Stimulated activated CD8-positive, alpha-beta memory T cell treated with anti-CD3 and anti-CD28 coated beads, Interleukin-15, amount 100 ng/mL, for 4 hours (primary cell): Measurements from ENCODE around the gene MYO18B.
"Not testable (repeated sequence)": the region's sequence is repeated elsewhere in the genome, so short reads cannot be mapped to it uniquely, and the experiment has no call there.

ENCODE experiments used
- DNase-seq, 2 donors: peaks; one replicate each; pipeline ENCODE4 v3.0.0-alpha.2; 2020; ENCODE audit warnings: low read depth in 2 of 2

The MYO18B gene

GRCh38 chr22:25741692-25742626, at the start of gene MYO18B:
MYO18B (plus strand) TSS chr22:25742188; CDS start chr22:25761093, 18,905 bp downstream.
- DNase-seq, result no peak

GRCh38 chr22:25692397-25693267, 49.4 kb upstream of the MYO18B start:
- DNase-seq, result no peak

GRCh38 chr22:25693268-25693565, 48.8 kb upstream of the MYO18B start:
- DNase-seq, result no peak

- no peak for DNase-seq
Measured at GRCh38 chr22:25694196-25694907, 47.6 kb upstream of the MYO18B start.

GRCh38 chr22:25695146-25695545, 46.8 kb upstream of the MYO18B start:
- no peak for DNase-seq

GRCh38 chr22:25696763-25697162, 45.2 kb upstream of the MYO18B start:
- no peak for DNase-seq

GRCh38 chr22:25697181-25697664, 44.8 kb upstream of the MYO18B start:
- DNase-seq, result no peak

GRCh38 chr22:25697978-25698377, 44.0 kb upstream of the MYO18B start:
- no peak for DNase-seq

- no peak for DNase-seq
Measured at GRCh38 chr22:25698461-25698860, 43.5 kb upstream of the MYO18B start.

GRCh38 chr22:25698978-25699377, 43.0 kb upstream of the MYO18B start:
- DNase-seq, result no peak

GRCh38 chr22:25701056-25701780, 40.8 kb upstream of the MYO18B start:
- DNase-seq, result no peak

- DNase-seq, result no peak
Measured at GRCh38 chr22:25702040-25702439, 39.9 kb upstream of the MYO18B start.

- no peak for DNase-seq
Measured at GRCh38 chr22:25702571-25703167, 39.3 kb upstream of the MYO18B start.

GRCh38 chr22:25704701-25705100, 37.3 kb upstream of the MYO18B start:
- no peak for DNase-seq

- DNase-seq, result no peak
Measured at GRCh38 chr22:25706197-25706596, 35.8 kb upstream of the MYO18B start.

- not testable (repeated sequence) for DNase-seq
Measured at GRCh38 chr22:25708430-25708829, 33.6 kb upstream of the MYO18B start.

GRCh38 chr22:25709758-25710157, 32.2 kb upstream of the MYO18B start:
- no peak for DNase-seq

- no peak for DNase-seq
Measured at GRCh38 chr22:25710501-25710900, 31.5 kb upstream of the MYO18B start.

- DNase-seq, result no peak
Measured at GRCh38 chr22:25711491-25711890, 30.5 kb upstream of the MYO18B start.

GRCh38 chr22:25712661-25713400, 29.2 kb upstream of the MYO18B start:
- DNase-seq, result no peak
